Caco-2 (cell line): ENCODE results near the gene DROSHA. TPM values are rescaled to one million over a fixed set of nuclear protein-coding genes. Genes with fewer than 3 reads are reported as not detected.

Experiments used
- BruUV-seq: library from RNA; stranded (reverse); fragments of 400-500 nt; replicated peaks from 2 replicates; lab custom pipeline; 2021; lab: Mats Ljungman, UMichigan
- CTCF ChIA-PET: fragments of 300-600 bp; sonication (Branson Sonifier 250); formaldehyde crosslinking; loops from one replicate; lab custom pipeline; 2022; ENCODE audit warnings: antibody characterized with exemption; lab: Charles Lee
- POLR2A ChIA-PET: fragments of 300-600 bp; sonication (Branson Sonifier 250); formaldehyde crosslinking; loops from one replicate; lab custom pipeline; 2022; ENCODE audit warnings: antibody characterized with exemption; lab: Charles Lee
- DNase-seq, 2 experiments: peaks; one replicate each; pipeline versions ENCODE4 v3.0.0 to v3.0.0-alpha.2; 2020 to 2022
- H3K27me3 ChIP-seq: replicated peaks from 2 replicates; pipeline ENCODE4 v1.6.0; 2011; ENCODE audit warnings: low read length; ENCODE audit not compliant: control insufficient read depth, insufficient read depth
- H3K36me3 ChIP-seq: 2 replicates; pipeline ENCODE4 v1.5.1; 2011; ENCODE audit warnings: low read length; ENCODE audit not compliant: control insufficient read depth, insufficient read depth
- H3K4me1 ChIP-seq: fragments of 250-450 bp; sonication (Bioruptor Pico); 2 replicates; pipeline ENCODE4 v1.5.1; 2020; ENCODE audit warnings: mild to moderate bottlenecking
- H3K4me3 ChIP-seq: 2 replicates; pipeline ENCODE4 v1.5.1; 2011; ENCODE audit warnings: low read depth, mild to moderate bottlenecking, control low read depth, low read length
- H3K9me3 ChIP-seq: fragments of 250-450 bp; sonication (Bioruptor Pico); 2 replicates; pipeline ENCODE4 v1.5.1; 2020; ENCODE audit warnings: mild to moderate bottlenecking, moderate library complexity
- H3K27ac Mint-ChIP-seq: one replicate; pipeline ENCODE4 v1.8.0; 2022; ENCODE audit warnings: mixed read lengths; ENCODE audit not compliant: unreplicated experiment
- H3K27me3 Mint-ChIP-seq: one replicate; pipeline ENCODE4 v1.8.0; 2022; ENCODE audit warnings: mixed read lengths; ENCODE audit not compliant: insufficient read depth, unreplicated experiment
- H3K36me3 Mint-ChIP-seq: one replicate; pipeline ENCODE4 v1.8.0; 2022; ENCODE audit warnings: mild to moderate bottlenecking, mixed read lengths; ENCODE audit not compliant: insufficient read depth, unreplicated experiment
- H3K4me1 Mint-ChIP-seq: one replicate; pipeline ENCODE4 v1.8.0; 2022; ENCODE audit warnings: low read depth, mixed read lengths; ENCODE audit not compliant: unreplicated experiment
- H3K4me3 Mint-ChIP-seq: one replicate; pipeline ENCODE4 v1.8.0; 2022; ENCODE audit warnings: mild to moderate bottlenecking, moderate library complexity, mixed read lengths; ENCODE audit not compliant: unreplicated experiment
- H3K9me3 Mint-ChIP-seq: one replicate; pipeline ENCODE4 v1.8.0; 2022; ENCODE audit warnings: mixed read lengths; ENCODE audit not compliant: unreplicated experiment
- intact Hi-C: fragments of 100-400 bp; cut with micrococcal nuclease; formaldehyde crosslinking; loops from one replicate; pipeline ENCODE4 v1.10.0; 2022; ENCODE audit not compliant: unreplicated experiment
- total RNA-seq: library from RNA; stranded (reverse); gene quantifications from 2 replicates; pipeline ENCODE4 v1.2.3, GENCODE V29; 2022
- TF ChIP-seq, protein P1 (sequence below), 2 experiments: fragments of 200-600 bp in 1 of 2; IDR thresholded peaks; 1 replicate in 1 of 2; 2 replicates in 1 of 2; pipeline versions ENCODE4 v1.5.1 to v1.8.0; 2011 to 2022; ENCODE audit warnings: antibody characterized with exemption in 1 of 2, control low read depth in 1 of 2, inconsistent platforms in 1 of 2, low read depth in 1 of 2, low read length in 1 of 2, mild to moderate bottlenecking in 1 of 2, moderate library complexity in 1 of 2; ENCODE audit not compliant: insufficient read depth in 1 of 2, severe bottlenecking in 1 of 2, unreplicated experiment in 1 of 2

DROSHA gene
- total RNA-seq, 1 experiment from 2014 or later, result 88.4 TPM

DNA sequence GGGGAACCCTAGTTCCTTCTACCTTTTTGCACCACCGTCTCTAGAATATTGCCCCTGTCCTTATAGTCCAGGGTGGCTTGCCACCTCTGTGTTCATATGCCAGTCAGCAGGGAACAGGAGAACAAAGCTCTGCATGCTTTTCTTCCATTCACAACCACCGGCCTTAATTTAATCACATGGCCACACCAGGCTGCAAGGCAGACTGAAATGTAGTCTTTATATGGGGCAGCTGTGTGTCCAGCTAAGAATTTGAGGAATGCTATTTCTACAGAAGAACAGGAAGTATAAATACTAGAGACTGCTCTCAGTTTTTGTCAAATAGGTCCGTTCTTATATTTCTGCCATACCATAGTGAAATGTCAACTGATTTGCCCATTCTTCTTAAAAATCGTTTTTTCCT, 6.0 kb upstream of the DROSHA start:
- H3K27ac Mint-ChIP-seq, result no peak overlapping the region
- TF ChIP-seq, protein P1, sequence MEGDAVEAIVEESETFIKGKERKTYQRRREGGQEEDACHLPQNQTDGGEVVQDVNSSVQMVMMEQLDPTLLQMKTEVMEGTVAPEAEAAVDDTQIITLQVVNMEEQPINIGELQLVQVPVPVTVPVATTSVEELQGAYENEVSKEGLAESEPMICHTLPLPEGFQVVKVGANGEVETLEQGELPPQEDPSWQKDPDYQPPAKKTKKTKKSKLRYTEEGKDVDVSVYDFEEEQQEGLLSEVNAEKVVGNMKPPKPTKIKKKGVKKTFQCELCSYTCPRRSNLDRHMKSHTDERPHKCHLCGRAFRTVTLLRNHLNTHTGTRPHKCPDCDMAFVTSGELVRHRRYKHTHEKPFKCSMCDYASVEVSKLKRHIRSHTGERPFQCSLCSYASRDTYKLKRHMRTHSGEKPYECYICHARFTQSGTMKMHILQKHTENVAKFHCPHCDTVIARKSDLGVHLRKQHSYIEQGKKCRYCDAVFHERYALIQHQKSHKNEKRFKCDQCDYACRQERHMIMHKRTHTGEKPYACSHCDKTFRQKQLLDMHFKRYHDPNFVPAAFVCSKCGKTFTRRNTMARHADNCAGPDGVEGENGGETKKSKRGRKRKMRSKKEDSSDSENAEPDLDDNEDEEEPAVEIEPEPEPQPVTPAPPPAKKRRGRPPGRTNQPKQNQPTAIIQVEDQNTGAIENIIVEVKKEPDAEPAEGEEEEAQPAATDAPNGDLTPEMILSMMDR (IDR thresholded peaks at IDR 0.05; ENCODE audit: insufficient read depth in 1 of 2, low read depth in 1 of 2, low read length in 1 of 2, severe bottlenecking in 1 of 2, unreplicated experiment in 1 of 2), result no peak
- H3K27me3 ChIP-seq, result no peaks in the 10 kb centered on the region
- peaks cover 53% of the 10 kb centered on the region for H3K36me3 Mint-ChIP-seq
- no peaks in the 10 kb centered on the region for H3K9me3 ChIP-seq
- H3K4me3 ChIP-seq, result no peak overlapping the region
- no peak for DNase-seq
- H3K4me1 Mint-ChIP-seq, result peaks cover 7% of the 10 kb centered on the region
- CTCF ChIA-PET, result no interaction called here
- BruUV-seq, result no TSS peak
- H3K36me3 ChIP-seq, result peaks cover 2% of the 10 kb centered on the region
- H3K27me3 Mint-ChIP-seq, result no peaks in the 10 kb centered on the region
- no peak overlapping the region for H3K4me3 Mint-ChIP-seq
- 0 out of 2 replicates have a peak, but pooled peaks cover 10% of the 10 kb centered on the region for H3K4me1 ChIP-seq
- no peaks in the 10 kb centered on the region for H3K9me3 Mint-ChIP-seq
- POLR2A ChIA-PET, result no interaction called here
- intact Hi-C loops, result no loop called here

DNA sequence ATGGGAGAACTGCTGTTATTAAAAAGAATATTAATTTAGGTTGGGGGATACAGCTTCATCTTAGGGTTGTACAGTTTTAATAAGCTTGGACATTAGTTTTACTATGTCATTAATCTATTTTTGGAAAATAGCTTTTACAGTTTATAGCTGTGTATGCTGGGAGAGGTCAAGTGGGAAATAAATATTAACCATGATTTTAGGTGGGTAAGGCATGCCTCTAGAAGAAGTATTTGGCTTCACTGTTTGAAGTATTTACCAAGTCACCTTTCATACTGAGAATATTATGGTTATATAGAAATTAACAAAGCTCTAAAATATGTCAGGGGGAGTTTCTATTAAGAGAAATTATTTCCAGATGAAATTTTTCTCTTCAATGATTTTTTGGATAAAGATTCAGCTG, 5.5 kb upstream of the DROSHA start:
- no peaks in the 10 kb centered on the region for H3K9me3 Mint-ChIP-seq
- peaks cover 2% of the 10 kb centered on the region for H3K36me3 ChIP-seq
- 0 out of 2 replicates have a peak, but pooled peaks cover 10% of the 10 kb centered on the region for H3K4me1 ChIP-seq
- H3K9me3 ChIP-seq, result no peaks in the 10 kb centered on the region
- intact Hi-C loops, result no loop called here
- H3K27ac Mint-ChIP-seq, result no peak overlapping the region
- peaks cover 7% of the 10 kb centered on the region for H3K4me1 Mint-ChIP-seq
- no peak overlapping the region for H3K4me3 Mint-ChIP-seq
- no peaks in the 10 kb centered on the region for H3K27me3 ChIP-seq
- BruUV-seq, result no TSS peak
- no peak overlapping the region for H3K4me3 ChIP-seq
- H3K27me3 Mint-ChIP-seq, result no peaks in the 10 kb centered on the region
- ChIA-PET POLR2A (no interaction called here), CTCF (no interaction called here)
- peaks cover 53% of the 10 kb centered on the region for H3K36me3 Mint-ChIP-seq
- TF ChIP-seq, protein P1 (IDR thresholded peaks at IDR 0.05; ENCODE audit: insufficient read depth in 1 of 2, low read depth in 1 of 2, low read length in 1 of 2, severe bottlenecking in 1 of 2, unreplicated experiment in 1 of 2), result no peak
- no peak for DNase-seq

DNA sequence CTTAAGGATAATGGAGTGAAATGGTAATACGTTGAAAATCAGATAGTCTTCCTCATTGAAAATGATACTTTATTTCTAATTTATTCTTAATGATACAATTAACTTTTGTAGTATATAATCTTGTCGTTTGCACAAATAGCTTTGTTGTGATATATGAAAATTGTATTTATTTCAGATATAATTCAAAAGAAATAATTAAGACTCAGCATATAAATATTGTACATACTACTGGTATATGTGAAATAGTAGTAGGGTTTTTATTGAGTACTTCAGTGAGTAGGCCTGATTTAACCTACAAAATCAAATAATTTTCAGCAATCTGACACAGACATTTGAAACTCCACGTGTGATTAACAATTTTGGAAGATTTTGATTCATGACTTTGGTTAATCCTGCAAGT, 5.0 kb upstream of the DROSHA start:
- no TSS peak for BruUV-seq
- Mint-ChIP-seq H3K4me1 (peaks cover 7% of the 10 kb centered on the region), H3K4me3 (no peak overlapping the region), H3K9me3 (no peaks in the 10 kb centered on the region), H3K27ac (no peak overlapping the region), H3K36me3 (peaks cover 53% of the 10 kb centered on the region), H3K27me3 (no peaks in the 10 kb centered on the region)
- Histone ChIP-seq H3K4me3 (no peak overlapping the region), H3K9me3 (no peaks in the 10 kb centered on the region), H3K27me3 (no peaks in the 10 kb centered on the region), H3K4me1 (0 out of 2 replicates have a peak, but pooled peaks cover 10% of the 10 kb centered on the region), H3K36me3 (peaks cover 2% of the 10 kb centered on the region)
- POLR2A ChIA-PET, result no interaction called here
- TF ChIP-seq, protein P1 (IDR thresholded peaks at IDR 0.05; ENCODE audit: insufficient read depth in 1 of 2, low read depth in 1 of 2, low read length in 1 of 2, severe bottlenecking in 1 of 2, unreplicated experiment in 1 of 2), result no peak
- CTCF ChIA-PET, result no interaction called here
- DNase-seq, result no peak
- intact Hi-C loops, result no loop called here
